Measurements from ENCODE around the gene PDZRN3.

DNA sequence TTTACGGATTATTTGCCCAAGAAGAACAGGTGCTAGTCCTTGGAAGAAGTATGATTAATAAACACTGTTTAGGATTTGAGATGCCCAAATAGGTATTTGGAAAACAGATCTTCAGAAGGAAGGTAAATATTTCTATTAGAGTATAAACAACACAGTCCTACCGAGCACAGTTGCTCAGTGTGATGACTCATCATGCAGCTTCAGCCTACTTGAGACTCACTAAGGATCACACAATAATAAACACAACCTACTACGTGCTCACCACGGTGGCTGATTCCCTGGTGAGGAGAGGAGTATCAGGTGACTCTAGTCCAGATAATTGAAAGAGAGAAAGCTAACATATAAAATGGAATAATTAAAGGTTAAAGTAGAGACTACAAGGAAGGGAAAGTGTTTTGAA lies 72.0 kb downstream of the PDZRN3 start:
- TF ChIP-seq, protein P1, sequence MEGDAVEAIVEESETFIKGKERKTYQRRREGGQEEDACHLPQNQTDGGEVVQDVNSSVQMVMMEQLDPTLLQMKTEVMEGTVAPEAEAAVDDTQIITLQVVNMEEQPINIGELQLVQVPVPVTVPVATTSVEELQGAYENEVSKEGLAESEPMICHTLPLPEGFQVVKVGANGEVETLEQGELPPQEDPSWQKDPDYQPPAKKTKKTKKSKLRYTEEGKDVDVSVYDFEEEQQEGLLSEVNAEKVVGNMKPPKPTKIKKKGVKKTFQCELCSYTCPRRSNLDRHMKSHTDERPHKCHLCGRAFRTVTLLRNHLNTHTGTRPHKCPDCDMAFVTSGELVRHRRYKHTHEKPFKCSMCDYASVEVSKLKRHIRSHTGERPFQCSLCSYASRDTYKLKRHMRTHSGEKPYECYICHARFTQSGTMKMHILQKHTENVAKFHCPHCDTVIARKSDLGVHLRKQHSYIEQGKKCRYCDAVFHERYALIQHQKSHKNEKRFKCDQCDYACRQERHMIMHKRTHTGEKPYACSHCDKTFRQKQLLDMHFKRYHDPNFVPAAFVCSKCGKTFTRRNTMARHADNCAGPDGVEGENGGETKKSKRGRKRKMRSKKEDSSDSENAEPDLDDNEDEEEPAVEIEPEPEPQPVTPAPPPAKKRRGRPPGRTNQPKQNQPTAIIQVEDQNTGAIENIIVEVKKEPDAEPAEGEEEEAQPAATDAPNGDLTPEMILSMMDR (conservative IDR thresholded peaks at IDR 0.05 in 1 of 2, IDR thresholded peaks at IDR 0.05 in 1 of 2; ENCODE audit: low read depth in 1 of 2, low read length in 2 of 2), result no peak
- TF ChIP-seq EZH2 (IDR thresholded peaks at IDR 0.05; ENCODE audit: low read length, missing control alignments), result no peak

Measured in fibroblast of lung (primary cell).